CD4-positive, alpha-beta T cell treated with Interleukin-4 for 4 hours (primary cell): Measurements from ENCODE around the gene HSPA14.
"Not testable (repeated sequence)": the region's sequence is repeated elsewhere in the genome, so short reads cannot be mapped to it uniquely, and the experiment has no call there.

ENCODE experiments used
- DNase-seq: peaks from one replicate; pipeline ENCODE4 v3.0.0-alpha.2; 2020

The HSPA14 gene

DNA sequence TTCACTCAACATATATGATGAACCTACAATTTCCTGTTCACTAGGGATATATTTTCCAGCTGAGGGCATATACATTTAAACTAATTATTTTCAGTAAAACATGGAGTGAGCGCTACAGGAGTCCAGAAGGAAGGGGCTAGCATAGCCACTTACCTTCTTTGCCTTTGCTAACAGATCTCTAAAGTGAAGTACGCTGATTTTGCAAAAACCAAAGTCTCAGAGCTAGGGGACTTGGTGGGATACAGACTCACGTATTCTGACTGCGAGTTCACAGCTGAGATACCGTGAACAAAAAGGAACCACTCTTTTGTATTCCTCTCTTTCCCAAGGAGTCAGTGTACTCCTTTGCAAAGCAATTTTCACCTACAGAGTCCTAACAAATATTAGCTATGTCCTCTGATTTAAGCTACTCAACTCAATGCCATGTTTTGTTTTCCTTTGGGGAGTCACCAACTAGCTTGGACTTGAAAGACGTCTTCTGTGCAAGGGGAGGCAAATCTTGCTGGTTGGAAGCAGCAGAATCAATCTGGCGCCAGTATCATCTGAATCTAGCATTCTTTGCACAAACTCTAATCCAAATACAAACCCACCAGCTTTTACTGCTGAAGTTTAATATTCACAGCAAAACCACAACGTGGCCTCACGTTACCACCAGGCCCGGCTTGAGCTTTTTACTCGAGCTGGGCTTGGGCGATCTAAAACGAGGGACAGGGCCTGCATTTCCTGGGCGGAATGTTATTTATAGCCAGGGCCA, 926 bp upstream of the HSPA14 start:
- no peak for DNase-seq

DNA sequence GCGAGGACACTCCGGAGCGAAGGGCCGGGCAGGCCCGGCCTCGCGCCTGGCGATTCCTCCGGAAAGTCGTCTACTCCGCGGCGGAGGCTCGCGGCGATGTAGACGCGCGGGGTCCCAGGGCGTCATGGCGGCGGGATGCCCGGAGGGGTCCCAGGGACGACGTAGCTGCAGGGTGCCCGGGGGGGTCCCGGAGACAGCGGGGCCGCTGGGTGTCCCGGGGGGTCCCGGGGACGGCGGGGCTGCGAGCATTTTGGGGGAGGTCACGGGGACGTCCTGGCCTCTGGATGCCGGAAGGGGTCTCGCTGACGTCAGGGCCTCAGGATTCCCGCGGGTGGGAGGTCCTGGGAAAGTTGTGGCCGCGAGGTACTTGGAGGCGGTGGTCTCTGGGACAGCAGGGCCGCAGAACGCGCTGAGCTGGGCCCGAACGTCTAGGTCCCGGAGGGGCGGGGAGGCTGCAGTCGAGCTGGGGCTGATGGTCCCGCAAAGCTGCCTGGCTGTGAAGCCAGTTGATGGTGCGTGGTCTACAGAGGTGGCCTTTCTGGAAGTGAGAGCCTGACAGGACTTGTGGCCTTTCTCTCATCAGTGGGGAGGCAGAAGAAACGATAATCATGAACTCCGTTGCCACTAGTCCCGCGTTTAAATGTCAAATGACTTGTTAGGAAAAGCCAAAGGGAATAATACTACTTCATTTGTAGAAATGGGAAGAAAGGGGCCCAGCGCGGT, 637 bp downstream of the HSPA14 start:
- DNase-seq = no peak

DNA sequence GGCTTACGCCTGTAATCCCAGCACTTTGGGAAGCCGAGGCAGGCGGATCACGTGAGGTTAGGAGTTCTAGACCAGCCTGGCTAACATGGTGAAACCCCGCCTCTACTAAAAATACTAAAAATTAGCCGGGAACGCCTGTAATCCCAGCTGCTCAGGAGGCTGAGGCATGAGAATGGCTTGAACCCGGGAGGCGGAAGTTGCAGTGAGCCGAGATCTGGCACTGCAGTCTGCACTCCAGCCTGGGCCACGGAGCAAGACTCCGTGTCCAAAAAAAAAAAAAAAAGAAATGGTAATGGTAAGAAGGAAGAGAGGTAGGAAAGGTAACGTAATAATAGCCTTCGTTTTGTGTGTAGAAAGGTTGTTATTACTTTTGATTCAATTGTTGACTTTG, 1.2 kb downstream of the HSPA14 start:
- no peak for DNase-seq

DNA sequence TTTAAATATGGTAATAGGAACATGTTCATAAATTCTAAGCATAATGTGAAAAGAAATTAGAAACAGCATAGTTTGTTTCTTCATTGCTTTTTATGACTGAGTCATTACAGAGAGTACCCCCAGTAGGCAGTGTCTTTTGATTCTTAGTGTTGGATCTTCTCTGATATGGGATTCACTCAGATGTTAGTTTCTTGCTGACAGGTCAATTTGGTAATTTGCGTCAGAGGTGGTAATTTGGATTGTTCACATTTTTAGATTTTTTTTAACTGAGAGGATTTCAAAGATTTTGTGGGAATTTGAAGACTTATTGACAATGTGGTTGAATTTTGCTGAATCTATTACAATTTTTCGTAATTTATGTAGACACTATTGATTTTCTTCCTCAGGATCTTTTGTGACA, 2.1 kb downstream of the HSPA14 start:
- no peak for DNase-seq

DNA sequence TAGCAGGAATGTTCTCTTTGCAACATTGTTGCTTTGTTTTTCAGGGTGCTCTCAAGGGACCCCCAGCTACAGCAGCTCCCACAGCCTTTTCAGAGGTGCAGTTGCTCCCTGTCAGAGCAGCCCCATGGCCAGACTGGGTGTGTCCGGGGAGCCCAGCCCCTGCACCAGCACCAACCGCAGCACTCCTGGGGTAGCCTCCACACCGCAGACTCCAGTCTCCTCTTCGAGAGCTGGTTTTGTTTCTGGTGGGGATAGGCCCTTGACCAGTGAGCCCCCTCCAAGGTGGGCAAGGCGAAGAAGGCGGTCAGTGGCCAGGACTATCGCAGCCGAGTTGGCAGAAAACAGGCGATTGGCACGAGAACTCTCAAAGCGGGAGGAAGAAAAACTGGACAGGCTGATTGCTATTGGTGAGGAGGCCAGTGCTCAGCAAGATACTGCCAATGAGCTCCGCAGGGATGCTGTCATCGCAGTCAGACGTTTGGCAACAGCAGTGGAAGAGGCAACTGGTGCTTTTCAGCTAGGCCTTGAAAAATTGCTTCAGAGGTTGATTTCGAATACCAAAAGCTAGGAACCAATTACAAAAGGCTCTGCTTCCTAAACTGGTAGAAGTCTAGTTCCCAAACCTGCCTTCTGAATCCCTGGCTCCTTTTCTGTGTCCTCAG, 5.4 kb downstream of the HSPA14 start:
- DNase-seq = no peak

DNA sequence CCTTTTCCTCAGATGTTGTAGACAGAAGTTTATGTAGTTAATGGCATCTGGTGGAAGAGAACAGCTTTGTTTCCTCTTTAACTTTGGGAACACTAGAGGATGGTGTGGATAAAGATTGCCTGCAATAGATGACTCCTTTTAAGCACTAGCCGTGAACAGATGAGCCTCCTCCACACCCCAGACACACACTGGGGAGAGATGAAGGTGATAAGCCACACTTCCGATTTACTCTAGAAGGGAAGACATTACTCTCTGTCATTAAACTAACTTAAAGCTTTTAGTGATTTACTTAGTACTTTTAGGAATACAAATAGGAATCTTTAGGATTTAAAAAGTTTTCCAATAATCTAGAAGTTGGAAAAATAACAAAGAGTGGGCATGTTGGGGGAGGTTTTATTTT, 6.8 kb downstream of the HSPA14 start:
- DNase-seq = no peak

DNA sequence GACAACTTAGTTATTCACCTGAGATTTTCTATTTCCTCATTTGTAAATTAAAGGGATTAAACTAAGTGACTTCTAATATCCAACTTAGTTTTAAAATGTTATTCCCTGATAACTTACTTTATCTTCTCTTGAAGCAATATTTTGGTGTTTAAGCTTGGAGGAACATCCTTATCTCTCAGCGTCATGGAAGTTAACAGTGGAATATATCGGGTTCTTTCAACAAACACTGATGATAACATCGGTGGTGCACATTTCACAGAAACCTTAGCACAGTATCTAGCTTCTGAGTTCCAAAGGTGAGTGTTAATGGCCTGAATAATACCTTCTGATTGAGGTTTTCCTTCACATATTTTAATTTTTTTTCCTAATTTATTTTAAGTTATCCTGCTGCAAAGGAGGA, 14.1 kb downstream of the HSPA14 start:
- no peak for DNase-seq

DNA sequence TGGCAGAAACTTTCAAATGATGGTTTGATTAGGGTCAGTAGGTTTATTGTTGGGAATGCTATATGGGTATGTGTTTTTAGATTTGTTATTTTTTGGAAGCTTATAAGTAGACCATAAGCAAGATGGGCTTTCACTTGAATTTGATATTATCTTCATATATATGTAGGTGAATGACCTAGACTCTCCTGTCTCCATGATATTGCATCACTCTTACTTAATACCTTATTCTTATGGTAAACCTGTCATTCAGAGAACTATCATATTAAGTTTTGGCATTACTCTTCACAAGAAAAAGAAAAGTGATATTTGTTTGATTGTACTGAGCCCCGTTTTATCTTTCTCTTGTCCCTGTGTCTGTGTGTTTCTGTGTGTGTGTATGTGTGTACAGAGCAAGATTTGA, 17.3 kb downstream of the HSPA14 start:
- no peak for DNase-seq

DNA sequence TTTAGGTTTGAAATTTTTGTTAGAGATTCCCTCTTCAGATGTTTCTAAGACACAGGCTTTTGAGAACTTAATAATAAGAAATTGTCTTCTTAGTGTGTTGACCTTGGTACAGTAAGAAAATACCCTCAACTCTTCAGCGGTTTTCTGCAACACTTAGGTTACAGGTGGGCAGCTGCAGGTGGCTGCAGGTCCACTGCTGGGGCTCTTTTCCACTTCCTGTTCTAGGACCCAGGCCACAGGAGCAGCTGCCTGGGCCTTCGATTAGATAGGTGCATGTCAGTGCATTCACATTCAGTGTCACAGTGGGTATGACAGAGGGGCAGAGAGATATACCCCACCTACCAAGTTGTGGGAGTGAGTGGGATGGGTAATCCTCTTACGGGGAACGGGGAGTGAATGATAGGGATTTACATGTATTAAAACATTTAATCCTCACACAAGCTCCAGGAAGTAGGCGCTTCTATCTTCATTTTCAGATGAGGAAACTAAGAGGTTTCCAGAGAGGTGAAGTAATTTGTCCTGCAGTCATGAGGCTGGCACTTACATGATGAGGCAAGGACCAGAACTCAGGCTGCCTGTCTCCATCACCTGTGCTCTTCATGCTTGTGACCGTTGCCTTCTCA, 20.3 kb downstream of the HSPA14 start:
- no peak for DNase-seq

DNA sequence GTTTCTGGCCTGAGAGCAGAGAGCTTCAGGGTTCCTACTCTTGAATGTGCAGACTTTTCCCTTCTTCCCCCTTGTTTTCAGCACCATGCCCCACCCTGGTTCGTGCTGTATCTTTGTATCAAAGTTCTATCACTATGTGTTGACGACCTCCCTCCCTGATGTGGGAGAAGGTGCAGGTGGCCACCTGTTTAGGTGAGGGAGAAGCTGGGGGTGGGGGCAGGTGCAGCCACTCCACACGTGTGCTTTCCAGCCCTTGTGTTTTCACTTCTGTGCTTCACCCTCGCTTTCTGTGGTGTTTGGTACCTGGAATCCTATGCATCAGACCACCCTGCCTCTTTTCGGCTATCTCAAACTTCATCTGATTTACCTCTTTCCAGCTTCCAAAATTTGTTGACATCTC, 20.9 kb downstream of the HSPA14 start:
- DNase-seq = no peak

DNA sequence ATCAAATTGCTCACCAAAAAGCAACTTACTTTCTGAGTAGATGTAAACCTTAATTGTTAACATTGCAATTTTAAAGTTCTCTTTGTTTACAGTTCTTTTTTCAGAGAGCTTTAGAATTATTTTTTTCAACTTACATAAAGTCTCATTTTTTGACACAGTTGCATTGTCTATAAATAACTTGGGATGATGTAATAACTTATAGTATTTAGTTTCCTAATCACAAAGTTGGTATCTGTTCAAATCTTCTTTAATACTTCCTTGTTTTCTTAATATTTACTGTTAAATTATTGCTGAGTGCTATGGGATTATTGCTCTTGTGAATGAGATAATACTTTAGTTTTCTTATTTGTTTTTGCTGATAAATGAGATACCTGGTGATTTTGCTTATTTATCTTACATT, 21.7 kb downstream of the HSPA14 start:
- DNase-seq = no peak

DNA sequence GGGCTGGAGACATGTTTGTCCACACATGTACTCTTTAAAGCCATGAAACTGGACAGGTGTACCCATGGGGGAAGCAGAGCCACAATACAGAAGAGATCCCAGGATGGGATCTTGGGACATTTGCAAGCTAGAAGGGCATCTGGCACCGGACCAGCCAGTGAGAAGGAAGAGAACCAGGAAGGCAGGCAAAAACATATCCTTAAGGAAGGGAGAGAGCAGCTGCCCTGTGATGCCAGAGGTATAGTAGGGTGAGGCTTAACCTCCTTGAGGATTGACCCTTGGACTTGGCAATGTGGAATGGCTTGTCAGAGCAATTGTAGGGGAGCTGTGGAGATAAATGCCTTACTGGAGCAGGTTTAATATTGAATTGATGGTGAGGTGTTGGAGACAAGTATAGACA, 22.7 kb downstream of the HSPA14 start:
- no peak for DNase-seq

DNA sequence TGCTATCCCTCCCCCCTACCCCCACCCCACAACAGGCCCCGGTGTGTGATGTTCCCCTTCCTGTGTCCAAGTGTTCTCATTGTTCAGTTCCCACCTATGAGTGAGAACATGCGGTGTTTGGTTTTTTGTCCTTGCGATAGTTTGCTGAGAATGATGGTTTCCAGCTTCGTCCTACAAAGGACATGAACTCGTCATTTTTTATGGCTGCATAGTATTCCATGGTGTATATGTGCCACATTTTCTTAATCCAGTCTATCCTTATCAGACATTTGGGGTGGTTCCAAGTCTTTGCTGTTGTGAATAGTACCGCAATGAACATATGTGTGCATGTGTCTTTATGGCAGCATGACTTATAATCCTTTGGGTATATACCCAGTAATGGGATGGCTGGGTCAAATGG, 26.4 kb downstream of the HSPA14 start:
- DNase-seq = not testable (repeated sequence)

DNA sequence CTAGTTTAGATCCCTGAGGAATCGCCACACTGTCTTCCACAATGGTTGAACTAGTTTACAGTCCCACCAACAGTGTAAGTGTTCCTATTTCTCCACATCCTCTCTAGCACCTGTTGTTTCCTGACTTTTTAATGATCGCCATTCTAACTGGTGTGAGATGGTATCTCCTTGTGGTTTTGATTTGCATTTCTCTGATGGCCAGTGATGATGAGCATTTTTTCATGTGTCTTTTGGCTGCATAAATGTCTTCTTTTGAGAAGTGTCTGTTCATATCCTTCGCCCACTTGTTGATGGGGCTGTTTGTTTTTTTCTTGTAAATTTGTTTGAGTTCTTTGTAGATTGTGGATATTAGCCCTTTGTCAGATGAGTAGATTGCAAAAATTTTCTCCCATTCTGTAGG, 26.8 kb downstream of the HSPA14 start:
- not testable (repeated sequence) for DNase-seq

DNA sequence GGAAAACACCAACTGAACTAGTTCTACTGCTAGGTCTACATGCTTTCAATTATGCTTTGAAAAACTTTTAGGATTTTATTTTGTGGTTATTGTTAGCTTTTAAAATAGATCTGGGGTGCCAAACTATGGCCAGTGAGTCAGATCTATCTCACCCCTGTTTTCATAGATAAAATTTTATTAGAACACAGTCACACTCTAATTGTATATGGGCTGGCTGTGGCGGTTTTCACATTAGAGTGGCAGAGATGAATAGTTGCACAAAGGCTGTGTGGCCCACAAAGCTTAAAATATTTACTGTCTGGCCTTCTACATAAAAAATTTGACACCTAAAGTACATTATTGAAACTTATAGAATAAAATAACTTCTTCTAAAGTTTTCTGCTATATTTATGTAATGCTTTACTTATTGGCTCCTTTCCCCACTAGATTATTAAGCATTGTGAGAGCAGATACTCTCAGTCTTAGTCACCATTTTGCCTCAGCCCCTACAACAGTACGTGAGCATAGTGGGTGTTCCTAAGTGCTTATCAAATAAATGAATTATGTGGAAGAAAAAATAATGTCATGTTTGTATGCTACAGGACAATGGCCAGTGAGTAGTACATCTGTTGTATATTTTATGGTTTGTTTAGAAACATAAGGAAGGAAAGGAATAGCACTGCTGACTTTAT, 35.1 kb downstream of the HSPA14 start:
- DNase-seq = no peak

DNA sequence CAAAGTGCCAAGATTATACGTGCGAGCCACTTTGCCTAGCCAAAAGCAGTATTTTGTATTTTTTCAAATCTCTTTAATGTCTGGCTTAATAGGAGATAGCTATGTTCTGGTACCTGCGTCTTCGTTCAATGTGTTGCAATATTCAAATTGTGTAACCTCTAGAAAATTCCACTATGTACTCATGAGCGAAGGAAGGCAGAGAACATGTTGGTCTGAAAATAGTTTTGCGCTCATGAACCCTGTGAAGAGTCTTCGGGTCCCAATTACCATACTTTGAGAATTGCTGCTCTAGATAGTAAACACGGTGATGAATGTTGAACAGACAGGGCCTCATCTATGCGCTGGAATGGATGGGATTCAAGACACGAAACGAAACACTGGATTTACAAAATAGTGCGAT, 37.8 kb downstream of the HSPA14 start:
- no peak for DNase-seq

DNA sequence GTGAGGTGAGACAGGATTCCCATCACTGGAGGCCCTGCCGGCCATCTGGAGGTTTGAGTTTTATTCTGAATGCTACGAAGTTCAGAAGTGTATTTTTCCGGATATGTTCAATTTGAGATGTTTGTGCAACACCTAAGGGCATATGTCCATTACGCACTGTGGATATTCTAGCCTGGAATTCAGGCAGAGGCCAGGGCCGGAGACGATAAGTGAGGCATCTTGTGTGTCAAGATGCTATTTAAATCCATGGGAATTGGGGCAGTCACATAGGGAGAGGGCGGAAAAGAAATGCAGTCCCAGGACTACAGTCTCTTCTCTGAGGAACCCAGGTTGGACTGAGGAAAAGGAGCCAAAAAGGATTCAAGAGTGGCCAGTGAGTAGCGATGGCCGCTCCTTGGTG, 38.7 kb downstream of the HSPA14 start:
- DNase-seq = no peak

DNA sequence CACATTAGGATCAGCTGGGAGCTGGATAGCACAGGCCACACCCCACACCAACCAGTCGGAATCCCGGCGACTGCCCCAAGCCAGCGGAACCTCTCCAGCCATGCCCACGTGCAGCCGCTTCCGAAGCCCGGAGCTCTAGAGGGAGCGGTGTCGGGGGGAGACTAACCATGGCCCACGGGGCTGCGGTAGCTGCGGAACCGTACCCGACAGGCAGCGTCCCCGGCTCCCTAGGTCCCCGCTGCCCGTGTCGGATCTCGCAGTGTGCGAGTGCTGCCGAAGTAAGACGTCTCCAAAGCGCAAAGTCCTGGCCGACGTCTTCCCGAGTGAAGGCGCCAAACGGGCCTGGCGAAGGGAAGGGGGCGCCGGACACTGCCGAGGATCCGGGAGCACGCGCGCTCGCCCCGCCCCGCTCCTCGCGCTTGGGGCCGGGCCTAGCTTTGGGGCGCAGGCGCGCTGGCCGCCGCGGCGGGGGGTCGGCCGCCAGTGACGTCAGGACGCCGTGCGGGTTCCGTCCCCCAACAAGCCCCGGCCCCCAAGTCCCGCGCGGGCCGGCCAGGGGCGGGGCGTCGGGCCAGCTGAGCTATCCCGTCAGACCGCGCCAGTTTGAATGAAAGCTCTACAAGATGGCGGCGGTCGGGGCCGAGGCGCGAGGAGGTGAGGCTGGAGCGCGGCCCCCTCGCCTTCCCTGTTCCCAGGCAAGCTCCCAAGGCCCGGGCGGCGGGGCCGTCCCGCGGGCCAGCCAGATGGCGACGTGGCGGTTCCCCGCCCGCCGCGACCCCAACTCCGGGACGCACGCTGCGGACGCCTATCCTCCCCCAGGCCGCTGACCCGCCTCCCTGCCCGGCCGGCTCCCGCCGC, 40.4 kb downstream of the HSPA14 start, which contains the start of gene SUV39H2:
Gene SUV39H2, plus strand, starts transcription at position 601 of the 858 bp plus-strand sequence. Its CDS starts 23 bp downstream, at position 624.
- peak; percentile 92 for DNase-seq

DNA sequence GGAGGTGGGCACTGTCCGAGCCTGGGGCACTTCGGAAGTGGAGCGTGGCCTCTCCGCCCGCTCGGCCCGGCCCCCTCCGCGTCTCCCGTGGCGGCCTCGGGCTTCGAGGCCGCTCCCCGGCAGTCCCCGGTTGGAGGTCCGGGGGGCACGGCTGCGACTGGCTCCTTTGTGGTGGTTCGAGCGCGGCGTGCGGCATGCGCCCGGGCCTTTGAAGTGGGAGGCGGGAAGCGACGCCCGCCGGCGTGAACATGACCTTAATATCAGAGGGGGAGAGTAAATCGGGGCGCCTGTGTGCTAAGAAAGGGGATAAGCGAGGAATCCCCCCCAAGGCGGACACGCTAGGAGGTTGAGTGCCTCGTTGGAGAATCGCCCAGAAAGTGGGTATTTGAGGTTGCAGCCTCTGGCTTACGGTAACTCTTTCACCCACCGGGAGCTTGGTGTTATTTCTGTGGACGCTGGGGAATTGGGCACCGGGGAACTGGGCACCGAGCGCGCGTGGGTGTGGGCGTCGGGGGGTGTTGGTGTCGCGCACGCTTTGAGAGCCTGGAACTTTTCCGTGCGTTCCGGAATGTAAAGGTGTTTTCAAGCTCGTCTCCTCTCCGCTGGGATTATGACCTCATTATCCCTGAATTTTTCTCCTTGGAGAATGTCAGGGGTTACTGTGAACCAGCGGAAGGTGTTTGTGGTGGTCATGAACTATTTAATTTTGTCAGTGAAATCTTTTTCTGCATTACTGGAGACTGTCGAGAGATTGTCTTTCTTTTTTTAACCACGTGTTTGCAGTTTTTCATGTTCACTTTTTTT, 41.2 kb downstream of the HSPA14 start:
- no peak for DNase-seq

DNA sequence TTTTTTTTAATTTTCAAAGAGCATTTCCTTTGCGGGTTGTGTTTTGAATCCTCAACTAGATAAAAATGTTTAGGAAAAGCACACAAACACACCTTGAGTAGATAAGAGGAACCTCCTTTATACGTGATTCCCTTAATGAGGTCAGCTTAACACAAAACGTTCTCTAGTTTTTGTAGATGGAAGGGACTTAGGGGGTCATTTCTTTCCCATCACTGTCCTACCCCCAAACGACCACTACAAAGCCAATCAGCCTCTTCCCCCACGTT, 41.8 kb downstream of the HSPA14 start:
- DNase-seq = no peak

DNA sequence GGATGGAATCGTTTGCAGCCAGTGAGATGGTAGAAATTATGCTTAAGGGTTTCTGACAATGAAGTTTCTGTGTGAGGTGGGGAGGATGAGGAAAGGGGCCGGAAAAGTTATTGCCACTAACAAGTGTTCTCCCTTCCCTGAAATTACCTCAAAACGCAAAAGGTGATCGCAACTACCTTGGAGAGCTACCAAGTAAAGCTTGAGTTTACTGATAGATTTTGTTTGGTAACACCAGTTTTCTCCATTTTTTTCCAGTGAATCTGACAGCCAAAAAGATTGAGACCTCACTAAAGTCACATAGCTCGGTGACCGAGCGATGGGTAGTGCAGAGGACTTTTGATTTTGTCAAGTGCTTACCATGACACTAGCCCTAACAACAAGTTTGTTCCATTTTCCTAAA, 42.1 kb downstream of the HSPA14 start:
- no peak for DNase-seq
